SK-N-SH treated with all-trans-retinoic acid at 6 μM for 48 hours (cell line): Measurements from ENCODE around the gene MSMP.

Source experiments
- ATAC-seq: fragments of 200-7000 bp; cut with Tn5 transposase; 3 replicates; pipeline ENCODE4 v1.9.1; 2020; ENCODE audit warnings: mild to moderate bottlenecking, moderate library complexity
- ARNTL ChIP-seq: fragments of 450-650 bp; formaldehyde crosslinking; IDR thresholded peaks from 2 replicates; pipeline ENCODE4 v1.5.0; 2020; ENCODE audit warnings: low read depth, mild to moderate bottlenecking, moderate library complexity, borderline replicate concordance
- BACH2 ChIP-seq: fragments of 250-450 bp; sonication (Bioruptor Pico); IDR thresholded peaks from 2 replicates; pipeline ENCODE4 v1.9.0; 2021; ENCODE audit warnings: mild to moderate bottlenecking, borderline replicate concordance
- CREB5 ChIP-seq: fragments of 250-450 bp; sonication (Bioruptor Pico); IDR thresholded peaks from 2 replicates; pipeline ENCODE4 v1.5.1; 2020; ENCODE audit warnings: low read depth, mild to moderate bottlenecking, moderate library complexity
- CSDC2 ChIP-seq: fragments of 250-450 bp; sonication (Bioruptor Pico); IDR thresholded peaks from 2 replicates; pipeline ENCODE4 v1.5.0; 2020; ENCODE audit warnings: mild to moderate bottlenecking, moderate library complexity
- ISL1 ChIP-seq: fragments of 250-450 bp; sonication (Bioruptor Pico); IDR thresholded peaks from 2 replicates; pipeline ENCODE4 v2.1.2; 2022; ENCODE audit warnings: mild to moderate bottlenecking, moderate library complexity
- OSR1 ChIP-seq: fragments of 250-450 bp; sonication (Bioruptor Pico); IDR thresholded peaks from 2 replicates; pipeline ENCODE4 v1.8.0; 2022; ENCODE audit warnings: moderate library complexity, mild to moderate bottlenecking, inconsistent platforms
- PATZ1 ChIP-seq: fragments of 250-450 bp; sonication (Bioruptor Pico); IDR thresholded peaks from 2 replicates; pipeline ENCODE4 v1.8.0; 2020; ENCODE audit warnings: mild to moderate bottlenecking, moderate library complexity, borderline replicate concordance
- POU6F1 ChIP-seq: fragments of 250-450 bp; sonication (Bioruptor Pico); IDR thresholded peaks from 2 replicates; pipeline ENCODE4 v1.8.0; 2021; ENCODE audit warnings: low read depth, mild to moderate bottlenecking, moderate library complexity, borderline replicate concordance
- PPARA ChIP-seq: fragments of 250-450 bp; sonication (Bioruptor Pico); IDR thresholded peaks from 2 replicates; pipeline ENCODE4 v1.5.0; 2020; ENCODE audit warnings: mild to moderate bottlenecking, borderline replicate concordance
- RARB ChIP-seq: fragments of 250-450 bp; sonication (Bioruptor Pico); IDR thresholded peaks from 2 replicates; pipeline ENCODE4 v1.8.0; 2021; ENCODE audit warnings: mild to moderate bottlenecking, moderate library complexity
- SNAI2 ChIP-seq: fragments of 250-450 bp; sonication (Bioruptor Pico); IDR thresholded peaks from 2 replicates; pipeline ENCODE4 v1.5.0; 2020; ENCODE audit warnings: mild to moderate bottlenecking, moderate library complexity
- TCF4 ChIP-seq: fragments of 250-450 bp; sonication (Bioruptor Pico); IDR thresholded peaks from 2 replicates; pipeline ENCODE4 v1.8.0; 2021; ENCODE audit warnings: mild to moderate bottlenecking, moderate library complexity, borderline replicate concordance
- TOX ChIP-seq: fragments of 250-450 bp; sonication (Bioruptor Pico); IDR thresholded peaks from 2 replicates; pipeline ENCODE4 v1.8.0; 2021; ENCODE audit warnings: mild to moderate bottlenecking, moderate library complexity, borderline replicate concordance
- TSHZ2 ChIP-seq: fragments of 250-450 bp; sonication (Bioruptor Pico); IDR thresholded peaks from 2 replicates; pipeline ENCODE4 v1.5.0; 2020; ENCODE audit warnings: mild to moderate bottlenecking, moderate library complexity
- ZC3H10 ChIP-seq: fragments of 250-450 bp; sonication (Bioruptor Pico); IDR thresholded peaks from 2 replicates; pipeline ENCODE4 v1.5.1; 2021; ENCODE audit warnings: mild to moderate bottlenecking, moderate library complexity
- ZFP3 ChIP-seq: fragments of 250-450 bp; sonication (Bioruptor Pico); IDR thresholded peaks from 2 replicates; pipeline ENCODE4 v1.5.0; 2020; ENCODE audit warnings: mild to moderate bottlenecking, moderate library complexity
- ZFP30 ChIP-seq: fragments of 450-650 bp; formaldehyde crosslinking; IDR thresholded peaks from 2 replicates; pipeline ENCODE4 v1.5.0; 2022; ENCODE audit warnings: mild to moderate bottlenecking, moderate library complexity
- ZNF70 ChIP-seq: fragments of 450-650 bp; formaldehyde crosslinking; IDR thresholded peaks from 2 replicates; pipeline ENCODE4 v1.5.0; 2020; ENCODE audit warnings: mild to moderate bottlenecking, moderate library complexity

MSMP gene

GRCh38 chr9:35748858-35749514 lies 5.1 kb downstream of the MSMP start, which contains the start of the genes GBA2 and RGP1:
GBA2 (minus strand) TSS chr9:35749228; CDS start chr9:35748704, 524 bp downstream.
RGP1 (plus strand) TSS chr9:35749287; CDS start chr9:35749756, 469 bp downstream.
- TF ChIP-seq ZNF70 (CRISPR knock-in tag) (no peak), POU6F1 (CRISPR knock-in tag) (no peak), RARB (CRISPR knock-in tag) (no peak), PPARA (CRISPR knock-in tag) (no peak), TSHZ2 (CRISPR knock-in tag) (no peak)
- ATAC-seq, result peak; percentile 90

- ATAC-seq, result peak; percentile 9
Measured at GRCh38 chr9:35748242-35748857, 5.7 kb downstream of the MSMP start.

GRCh38 chr9:35746583-35746982 lies 7.5 kb downstream of the MSMP start:
- no peak for ATAC-seq
- no peak for TF ChIP-seq SNAI2 (CRISPR knock-in tag)
- TF ChIP-seq TOX, result no peak
- no peak for TF ChIP-seq ZC3H10
- TF ChIP-seq PATZ1 (CRISPR knock-in tag), result no peak
- TF ChIP-seq CSDC2, result no peak
- TF ChIP-seq ARNTL, result no peak
- no peak for TF ChIP-seq ZFP3 (CRISPR knock-in tag)
- TF ChIP-seq TSHZ2 (CRISPR knock-in tag), result no peak
- TF ChIP-seq TCF4, result no peak
- TF ChIP-seq ZNF70 (CRISPR knock-in tag), result no peak
- TF ChIP-seq OSR1, result no peak
- TF ChIP-seq BACH2 (CRISPR knock-in tag), result no peak
- TF ChIP-seq RARB (CRISPR knock-in tag), result no peak

More at GRCh38 chr9:35748242-35748857, 5.7 kb downstream of the MSMP start:
- TF ChIP-seq CREB5 (CRISPR knock-in tag), result no peak
- TF ChIP-seq TSHZ2 (CRISPR knock-in tag), result no peak
- no peak for TF ChIP-seq ZFP30
- no peak for TF ChIP-seq ISL1 (CRISPR knock-in tag)
- no peak for TF ChIP-seq PPARA (CRISPR knock-in tag)
- TF ChIP-seq ZNF70 (CRISPR knock-in tag), result no peak
- TF ChIP-seq, all 23 proteins: peak for 0
